K562 (cell line): ENCODE results near the gene SNX10. TPM values are rescaled to one million over a fixed set of nuclear protein-coding genes. Genes with fewer than 3 reads are reported as not detected.

ENCODE experiments used
- ATAC-seq: fragments of 200-7000 bp; cut with Tn5 transposase; 3 replicates; pipeline ENCODE4 v1.9.1; 2020; ENCODE audit warnings: moderate library complexity
- BruUV-seq: library from RNA; stranded (reverse); fragments of 400-500 nt; replicated peaks from 2 replicates; lab custom pipeline; 2021; lab: Mats Ljungman, UMichigan
- CTCF ChIA-PET: fragments of 300-600 bp; formaldehyde crosslinking; extraction: SDS; loops from one replicate; lab custom pipeline; 2021; ENCODE audit warnings: low intra/inter-chr PET ratio; lab: Yijun Ruan, JAX
- POLR2A ChIA-PET: fragments of 300-600, 350-650 bp; sonication (Branson Sonifier 250); formaldehyde crosslinking; extraction: SDS; loops from one replicate; lab custom pipeline; 2021; ENCODE audit warnings: antibody characterized with exemption, inconsistent platforms; lab: Yijun Ruan, JAX
- DNase-seq, 4 experiments: peaks; one replicate each; pipeline versions ENCODE4 v3.0.0 to v3.0.0-alpha.2; 2011 to 2018; ENCODE audit warnings: low spot score in 3 of 4, mixed read lengths in 3 of 4; ENCODE audit errors: extremely low read depth in 1 of 4
- FAIRE-seq: peaks from 2 replicates; lab custom pipeline; 2011; peaks lifted over from hg19 to GRCh38; lab: Jason Lieb, UNC
- H2AFZ ChIP-seq: 2 replicates; pipeline ENCODE4 v1.6.0; 2011; ENCODE audit warnings: low read depth, low read length, control low read depth, inconsistent platforms
- H3K27ac ChIP-seq: fragments of 200-600 bp; 3 replicates; pipeline ENCODE4 v1.8.0; 2011; ENCODE audit warnings: low read depth, mild to moderate bottlenecking, control low read depth, inconsistent platforms, low read length, moderate library complexity, mixed read lengths; ENCODE audit errors: extremely low read depth
- H3K27me3 ChIP-seq, 2 experiments: fragments of 300-600 bp in 1 of 2; 2 replicates in 1 of 2; 3 replicates in 1 of 2; pipeline versions ENCODE4 v1.6.0 to v1.8.0; 2011; ENCODE audit warnings: inconsistent platforms in 2 of 2, low read length in 2 of 2, mild to moderate bottlenecking in 1 of 2, mixed read lengths in 1 of 2, moderate library complexity in 1 of 2; ENCODE audit not compliant: control insufficient read depth in 2 of 2, insufficient read depth in 2 of 2
- H3K36me3 ChIP-seq: fragments of 300-600 bp; 3 replicates; pipeline ENCODE4 v1.8.0; 2011; ENCODE audit warnings: mild to moderate bottlenecking, low read length, inconsistent platforms; ENCODE audit not compliant: control insufficient read depth, insufficient read depth
- H3K4me1 ChIP-seq, 2 experiments: fragments of 200-600 bp in 1 of 2; replicated peaks in 1 of 2; 2 replicates in 1 of 2; 3 replicates in 1 of 2; pipeline versions ENCODE4 v1.5.1 to v1.8.0; 2011; ENCODE audit warnings: inconsistent platforms in 2 of 2, low read length in 2 of 2, mild to moderate bottlenecking in 1 of 2, mixed read lengths in 1 of 2, moderate library complexity in 1 of 2; ENCODE audit not compliant: control insufficient read depth in 2 of 2, insufficient read depth in 2 of 2
- H3K4me2 ChIP-seq: 2 replicates; pipeline ENCODE4 v1.6.1; 2011; ENCODE audit warnings: low read length, control low read depth, inconsistent platforms, mixed read lengths; ENCODE audit not compliant: insufficient read depth
- H3K4me3 ChIP-seq: fragments of 200-600 bp; sonication (generic), shearing (Covaris generic); 2 replicates; pipeline ENCODE4 v1.5.1; 2016; ENCODE audit warnings: control low read depth, inconsistent platforms
- H3K79me2 ChIP-seq: fragments of 200-600 bp; 3 replicates; pipeline ENCODE4 v1.8.0; 2011; ENCODE audit warnings: low read length, inconsistent platforms; ENCODE audit not compliant: control insufficient read depth, insufficient read depth
- H3K9ac ChIP-seq, 2 experiments: 2 replicates each; pipeline versions ENCODE4 v1.6.0 to v1.6.1; 2011; ENCODE audit warnings: low read depth in 2 of 2, low read length in 2 of 2, control low read depth in 1 of 2, inconsistent platforms in 1 of 2, mild to moderate bottlenecking in 1 of 2, mixed read lengths in 1 of 2; ENCODE audit not compliant: insufficient read depth in 1 of 2
- H3K9me1 ChIP-seq: one replicate; pipeline ENCODE4 v1.6.0; 2011; ENCODE audit warnings: inconsistent platforms, mild to moderate bottlenecking, low read length, moderate library complexity; ENCODE audit not compliant: control insufficient read depth, insufficient read depth
- H3K9me3 ChIP-seq: replicated peaks from 2 replicates; pipeline ENCODE4 v1.5.1; 2011; ENCODE audit warnings: low read depth, low read length, inconsistent platforms; ENCODE audit not compliant: control insufficient read depth, insufficient read depth
- H4K20me1 ChIP-seq: replicated peaks from 2 replicates; pipeline ENCODE4 v1.6.1; 2011; ENCODE audit warnings: low read length, inconsistent platforms, mixed read lengths; ENCODE audit not compliant: control insufficient read depth, insufficient read depth
- ATF7 ChIP-seq: fragments of 450-650 bp; IDR thresholded peaks from 2 replicates; pipeline ENCODE4 v1.7.1; 2014; ENCODE audit warnings: mild to moderate bottlenecking, moderate library complexity
- BCLAF1 ChIP-seq, 2 experiments: fragments of 450-650 bp in 1 of 2; IDR thresholded peaks; 2 replicates each; pipeline ENCODE4 v1.6.1; 2011 to 2017; ENCODE audit warnings: low read depth in 2 of 2, antibody characterized with exemption in 1 of 2, borderline replicate concordance in 1 of 2, low read length in 1 of 2, mild to moderate bottlenecking in 1 of 2, mixed read lengths in 1 of 2; ENCODE audit not compliant: control insufficient read depth in 1 of 2
- ILK ChIP-seq: fragments of 450-650 bp; IDR thresholded peaks from 2 replicates; pipeline ENCODE4 v1.6.1; 2016; ENCODE audit warnings: missing genetic modification characterization, low read depth, mild to moderate bottlenecking, missing compliant biosample characterization, moderate library complexity, borderline replicate concordance
- PURB ChIP-seq: sonication (generic); formaldehyde crosslinking; IDR thresholded peaks from 2 replicates; pipeline ENCODE4 v1.9.0; 2021; ENCODE audit warnings: low read depth, mild to moderate bottlenecking, missing genetic modification reagents
- SMAD2 ChIP-seq: fragments of 150-350 bp; IDR thresholded peaks from 2 replicates; pipeline ENCODE4 v1.6.1; 2014; ENCODE audit warnings: low read depth, mild to moderate bottlenecking, low read length
- TFAM ChIP-seq: fragments of 250-450 bp; sonication (Bioruptor Pico); conservative IDR thresholded peaks from 2 replicates; pipeline ENCODE4 v1.5.0; 2021; ENCODE audit warnings: mild to moderate bottlenecking, moderate library complexity
- TRIM25 ChIP-seq: fragments of 450-650 bp; IDR thresholded peaks from 2 replicates; pipeline ENCODE4 v1.7.0; 2016; ENCODE audit warnings: borderline replicate concordance
- in situ Hi-C: fragments of 300-500 bp; cut with MboI; formaldehyde crosslinking; loops from 4 replicates; pipeline ENCODE4 v1.15.0; 2018; ENCODE audit warnings: inconsistent platforms, mixed read lengths
- intact Hi-C: fragments of 100-400 bp; cut with micrococcal nuclease; formaldehyde crosslinking; loops from 2 replicates; pipeline ENCODE4 v1.14.2; 2022
- polyA plus RNA-seq, 8 experiments: library from polyadenylated mRNA; depleted of rRNA in 4 of 8; stranded (reverse) in 5 of 8; unstranded in 3 of 8; fragments of >200 nt; fragmentation: Nextera tagmentation in 2 of 8; fragmentation: Illumina TruSeq in 1 of 8; extraction: Ambion mirVana in 2 of 8; extraction: Trizol in 1 of 8; gene quantifications; 2 replicates each; pipeline versions ENCODE4 v1.2.1 to v1.2.3, GENCODE V29; 2011 to 2014; ENCODE audit warnings: inconsistent platforms in 1 of 8, missing spikeins in 1 of 8
- total RNA-seq, 7 experiments: library from RNA; depleted of rRNA in 6 of 7; stranded (reverse); fragments of >200 nt in 6 of 7; fragmentation: Illumina TruSeq in 2 of 7; extraction: Trizol in 2 of 7; gene quantifications; 2 replicates each; pipeline versions ENCODE4 v1.2.1 to v1.2.3, GENCODE V29; 2011 to 2021; ENCODE audit warnings: low replicate concordance in 1 of 7

The SNX10 gene
- total and polyA plus RNA-seq, 9 of the 15 experiments (the other 6 are each of a cell fraction or from before 2014, with no cell fraction given), result 6.9 to 16.5 (median 11.5) TPM

GRCh38 chr7:26295015-26295414 is 3.4 kb downstream of the SNX10 start:
- FAIRE-seq (no peak), ATAC-seq (no peak)
- H3K79me2 ChIP-seq, result no peaks in the 10 kb centered on the region; the same call in 2 of the 3 replicates
- H3K4me3 ChIP-seq, result no peak overlapping the region
- BruUV-seq, result no TSS peak
- H3K4me1 ChIP-seq, result peaks cover 11 to 19% of the 10 kb centered on the region in 2 experiments
- H3K9me1 ChIP-seq, result no peaks in the 10 kb centered on the region
- H3K27ac ChIP-seq, result no peak overlapping the region
- H3K4me2 ChIP-seq, result no peak overlapping the region
- no peaks in the 10 kb centered on the region for H3K27me3 ChIP-seq
- no peaks in the 10 kb centered on the region for H3K9me3 ChIP-seq
- POLR2A ChIA-PET, result interaction anchor here (0.9 to 1.5 kb wide), 2 partner anchors 12 to 95 kb away, joined by 3 to 4 read pairs; partner anchors contain the start of gene HNRNPA2B1
- TF ChIP-seq TFAM (CRISPR knock-in tag), result no peak
- peak; percentile 31; the same call in 1 of the 2 replicates for TF ChIP-seq ATF7
- TF ChIP-seq SMAD2, result no peak
- TF ChIP-seq PURB, result no peak
- no peak for TF ChIP-seq BCLAF1 (IDR thresholded peaks at IDR 0.05; ENCODE audit: borderline replicate concordance in 1 of 2, control insufficient read depth in 1 of 2, low read depth in 2 of 2, low read length in 1 of 2)
- no peak for TF ChIP-seq TRIM25
- no peak for TF ChIP-seq ILK (tag)
- TF ChIP-seq, all 486 proteins: peak for 1
- CTCF ChIA-PET, result no interaction called here
- H3K9ac ChIP-seq, result no peak overlapping the region
- H3K36me3 ChIP-seq, result 0 out of 3 replicates have a peak, but pooled peaks cover 2% of the 10 kb centered on the region
- in situ Hi-C loops (no loop called here), intact Hi-C loops (no loop called here)
- no peak overlapping the region for H2AFZ ChIP-seq
- no peaks in the 10 kb centered on the region for H4K20me1 ChIP-seq
- DNase-seq, result no peak
